Fibroblast of skin of back (primary cell): Measurements from ENCODE around the gene C1orf167. TPM values are rescaled to one million over a fixed set of nuclear protein-coding genes. Genes with fewer than 3 reads are reported as not detected.

Source experiments
- DNase-seq: peaks from one replicate; pipeline ENCODE4 v3.0.0-alpha.2; 2013
- polyA plus RNA-seq, 2 experiments: library from polyadenylated mRNA; unstranded; fragments of 120-200 nt; gene quantifications; one replicate each; pipeline ENCODE4 v1.2.1, GENCODE V29; 2013; ENCODE audit not compliant: insufficient read length in 2 of 2

C1orf167 gene
- not detected for polyA plus RNA-seq (2013, experiment 1 of 2; ENCODE audit: insufficient read length)
- 1.0 TPM for polyA plus RNA-seq (2013, experiment 2 of 2; ENCODE audit: insufficient read length)

GRCh38 chr1:11761988-11762406, at the start of gene C1orf167:
Gene C1orf167 (plus strand): TSS chr1:11762193. CDS start chr1:11764401, 2,208 bp downstream.
- DNase-seq, result no peak

- DNase-seq, result no peak
These were observed 49.7 kb upstream of the C1orf167 start for GRCh38 chr1:11712285-11712684.

GRCh38 chr1:11713095-11713494, 48.9 kb upstream of the C1orf167 start:
- DNase-seq, result no peak

DNA sequence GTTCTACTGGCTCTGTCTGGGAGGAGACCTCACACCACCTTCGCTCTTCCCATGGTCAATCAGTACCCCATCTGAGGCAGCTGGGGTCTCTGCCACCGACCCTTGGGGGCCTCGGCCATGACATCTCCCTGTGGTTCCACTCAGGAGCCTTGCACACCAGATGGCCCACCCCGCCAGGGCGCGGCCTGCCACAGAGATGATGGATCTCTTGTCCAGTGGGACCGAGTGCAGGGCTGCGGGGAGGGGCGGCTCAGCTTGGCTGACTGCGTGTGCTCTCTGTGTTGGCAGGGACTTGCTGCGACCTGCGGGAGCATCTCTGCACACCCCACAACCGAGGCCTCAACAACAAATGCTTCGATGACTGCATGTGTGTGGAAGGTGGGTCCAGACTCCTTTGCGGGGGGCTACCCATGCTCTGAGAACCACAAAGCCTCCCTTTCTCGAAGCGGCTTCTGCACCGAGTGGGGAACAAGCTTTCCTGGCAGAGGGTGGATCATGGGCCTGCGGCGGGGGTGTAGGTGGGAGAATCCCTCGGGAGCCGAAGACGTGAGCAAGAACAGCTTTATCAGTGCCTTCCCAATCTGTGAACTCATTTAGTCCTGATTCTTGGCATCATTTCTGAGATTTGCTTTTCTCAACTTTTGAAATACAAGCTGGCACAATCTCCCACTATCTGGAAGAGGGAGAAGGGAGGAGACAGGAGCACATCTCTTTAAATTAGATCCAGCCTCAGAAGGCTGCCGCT, 47.0 kb upstream of the C1orf167 start:
- no peak for DNase-seq

- DNase-seq, result peak; percentile 42
These were observed 42.5 kb upstream of the C1orf167 start for GRCh38 chr1:11719313-11720032.

GRCh38 chr1:11720033-11720376, 42.0 kb upstream of the C1orf167 start:
- no peak for DNase-seq

- no peak for DNase-seq
These were observed 41.5 kb upstream of the C1orf167 start for GRCh38 chr1:11720525-11720924.

DNA sequence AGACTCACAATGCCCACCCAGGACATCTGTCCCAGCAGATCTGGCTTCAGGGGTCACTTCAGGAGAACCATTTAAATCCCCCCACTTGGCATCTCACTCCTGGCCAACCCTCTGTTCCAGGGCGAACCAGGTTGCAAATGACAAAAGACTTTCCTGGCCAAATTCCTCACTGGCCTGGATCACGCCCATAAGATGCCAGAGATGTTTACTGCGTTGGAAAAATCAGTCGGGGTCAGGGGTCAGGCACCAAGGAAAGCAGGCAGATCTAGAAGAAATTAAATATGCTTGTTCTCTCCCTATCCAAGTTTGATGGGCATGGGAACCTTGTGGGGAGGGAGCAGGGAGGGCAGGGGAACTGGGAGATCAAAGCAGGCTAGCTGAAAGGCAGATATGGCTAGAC, 40.7 kb upstream of the C1orf167 start:
- DNase-seq, result no peak

DNA sequence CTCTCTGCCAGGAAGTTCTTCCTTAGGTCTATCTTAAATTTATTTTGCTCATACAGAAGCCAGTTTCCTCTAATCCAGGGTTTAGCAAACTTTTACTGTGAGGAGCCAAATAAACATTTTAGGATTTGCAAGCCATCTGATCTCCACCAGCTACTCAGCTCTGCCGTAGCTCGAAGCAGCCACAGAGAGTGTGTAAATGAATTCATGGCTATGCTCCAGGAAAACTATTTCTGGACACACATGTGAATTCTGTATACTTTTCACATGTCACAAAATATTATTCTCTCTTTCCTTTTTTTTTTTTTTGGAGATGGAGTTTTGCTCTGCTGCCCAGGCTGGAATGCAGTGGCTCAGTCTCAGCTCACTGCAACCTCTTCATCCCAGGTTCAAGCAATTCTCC, 39.5 kb upstream of the C1orf167 start:
- no peak for DNase-seq

DNA sequence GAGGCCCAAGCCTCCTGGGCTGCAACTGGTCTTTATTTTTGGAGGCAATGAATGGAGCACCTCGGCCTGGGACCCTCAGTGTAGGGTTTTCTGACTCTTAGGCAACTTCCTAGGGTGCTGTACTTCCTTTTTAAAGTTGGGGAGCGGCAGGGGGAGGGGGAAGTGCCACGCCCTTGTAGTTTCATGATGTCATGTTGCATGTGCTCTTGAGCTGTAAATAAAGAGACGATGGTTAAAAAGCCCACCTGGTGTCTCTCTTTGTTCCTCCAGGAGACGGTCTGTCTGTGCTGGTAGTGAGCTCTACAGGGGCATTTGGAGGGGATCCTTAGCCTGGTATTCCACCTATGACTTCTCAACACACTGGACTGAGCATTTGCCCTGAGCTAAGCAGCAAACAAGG, 36.4 kb upstream of the C1orf167 start:
- DNase-seq, result no peak

DNA sequence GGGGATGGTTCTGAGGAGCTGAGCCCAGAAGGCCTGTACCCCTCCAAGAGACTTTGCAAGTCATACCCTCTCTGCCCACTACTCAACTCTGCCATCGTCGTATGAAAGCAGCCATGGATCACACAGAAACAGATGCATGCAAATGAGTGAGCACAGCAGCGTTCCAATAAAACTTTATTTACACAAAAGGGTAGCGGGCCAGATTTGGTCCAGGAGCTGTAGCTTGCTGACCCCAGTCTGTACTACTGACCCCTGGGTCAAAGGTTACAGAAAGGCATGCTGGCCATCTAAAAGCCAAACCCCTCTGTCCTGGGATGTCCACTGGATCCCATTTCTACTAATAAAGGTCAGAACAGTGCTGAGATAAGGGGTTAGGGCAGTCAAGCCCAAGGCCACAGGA, 34.9 kb upstream of the C1orf167 start:
- DNase-seq, result no peak

DNA sequence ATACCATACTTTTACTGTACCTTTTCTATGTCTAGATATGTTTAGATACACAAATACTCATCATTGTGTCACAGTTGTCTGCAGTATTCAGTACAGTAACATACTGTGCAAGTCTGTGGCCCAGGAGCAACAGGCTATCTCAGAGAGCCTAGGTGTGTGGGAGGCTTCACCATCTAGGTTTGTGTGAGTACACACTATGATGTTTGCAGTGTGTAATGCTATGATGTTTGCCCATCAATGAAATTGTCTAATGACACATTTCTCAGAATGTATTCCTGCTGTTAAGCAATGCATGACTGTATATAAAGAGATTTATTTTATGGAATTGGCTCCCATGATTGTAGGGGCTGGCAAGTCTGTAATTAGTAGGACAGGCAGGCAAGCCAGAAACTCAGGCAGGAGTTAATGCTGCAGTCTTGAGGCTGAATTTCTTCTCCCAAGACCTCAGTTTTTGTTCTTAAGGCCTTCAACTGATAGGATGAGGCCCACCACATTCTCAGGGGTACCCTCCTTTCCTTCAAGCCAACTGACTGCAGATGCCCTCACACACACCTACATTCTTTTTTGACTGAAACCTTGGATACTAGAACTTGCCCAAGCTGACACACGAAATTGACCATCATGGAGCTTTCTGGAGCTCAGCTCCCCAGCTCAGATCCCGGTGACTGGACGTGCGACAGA, 33.7 kb upstream of the C1orf167 start:
- no peak for DNase-seq

- no peak for DNase-seq
These were observed 32.9 kb upstream of the C1orf167 start for GRCh38 chr1:11729155-11729497.

- DNase-seq, result no peak
These were observed 32.2 kb upstream of the C1orf167 start for GRCh38 chr1:11729498-11730428.

DNA sequence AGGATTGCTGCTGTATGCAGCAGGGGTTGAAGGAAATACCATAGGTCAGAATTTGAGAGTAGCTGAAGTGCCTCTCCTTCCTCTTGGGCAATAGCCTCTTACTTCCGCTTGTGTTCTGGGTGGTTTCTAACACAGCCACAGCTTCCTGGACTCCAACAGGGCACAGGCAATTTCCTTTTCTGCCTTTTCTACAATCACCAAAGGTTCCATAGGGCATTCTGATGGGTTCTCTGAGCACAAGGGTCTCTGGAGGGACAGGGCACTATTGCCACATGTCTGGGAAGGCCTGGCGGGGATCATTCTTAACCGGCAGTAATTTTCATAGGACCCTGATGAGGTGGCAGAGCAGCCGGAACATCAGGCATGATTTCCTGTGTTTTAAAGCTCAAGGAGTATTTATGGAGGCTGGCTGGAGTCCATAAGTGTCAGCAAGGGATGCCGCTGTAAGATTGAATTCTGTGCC, 31.5 kb upstream of the C1orf167 start:
- DNase-seq, result no peak

DNA sequence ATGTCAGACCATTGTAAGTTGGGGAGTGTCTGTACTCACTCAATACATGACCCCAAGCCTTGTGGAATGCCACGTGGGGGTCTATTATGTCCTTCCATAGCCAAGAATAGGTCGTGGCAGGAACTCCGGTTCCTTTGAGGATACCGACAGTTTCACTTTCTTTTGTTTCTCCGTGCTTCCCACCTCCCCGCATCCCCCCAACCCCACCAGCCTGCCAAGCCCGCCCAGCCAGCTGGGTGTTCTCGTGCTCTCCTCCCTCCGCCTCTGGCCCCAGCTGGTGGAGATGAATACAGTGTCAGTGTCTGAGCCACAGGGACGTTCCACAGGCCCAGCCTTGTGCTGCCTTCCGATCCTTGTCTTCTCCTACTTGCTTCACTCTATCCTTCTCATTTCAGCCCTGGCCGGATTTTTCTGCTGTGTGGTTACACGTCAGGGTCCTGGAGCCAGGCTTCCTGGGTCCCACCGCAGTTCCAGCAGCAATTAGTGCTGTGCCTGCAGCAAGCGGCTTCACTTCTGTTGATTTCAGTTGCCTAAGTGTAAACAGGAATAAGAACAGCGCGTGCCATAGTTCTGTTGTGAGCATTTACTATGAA, 30.2 kb upstream of the C1orf167 start:
- peak; percentile 58 for DNase-seq

GRCh38 chr1:11733306-11733705, 28.7 kb upstream of the C1orf167 start:
- DNase-seq, result no peak

DNA sequence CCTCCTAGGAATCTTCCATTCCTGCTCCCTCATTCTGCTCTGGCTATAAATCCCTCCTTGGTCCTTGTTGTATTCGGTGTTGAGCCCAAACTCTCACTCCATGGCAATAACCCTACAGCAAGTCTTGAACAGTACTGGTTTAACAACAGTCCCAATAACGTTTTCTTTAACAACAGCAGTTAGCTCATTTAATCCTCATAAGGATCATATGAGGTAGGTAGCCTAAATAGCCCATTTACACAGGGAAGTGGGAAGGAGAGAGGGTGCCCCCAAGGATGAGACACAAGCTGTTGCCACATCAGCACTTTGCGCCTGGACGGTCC, 26.5 kb upstream of the C1orf167 start:
- DNase-seq, result no peak

- peak; percentile 88 for DNase-seq
These were observed 25.9 kb upstream of the C1orf167 start, which contains the start of gene AGTRAP for GRCh38 chr1:11735854-11736745. Gene AGTRAP (plus strand): TSS chr1:11736136. CDS start chr1:11736209, 73 bp downstream.

DNA sequence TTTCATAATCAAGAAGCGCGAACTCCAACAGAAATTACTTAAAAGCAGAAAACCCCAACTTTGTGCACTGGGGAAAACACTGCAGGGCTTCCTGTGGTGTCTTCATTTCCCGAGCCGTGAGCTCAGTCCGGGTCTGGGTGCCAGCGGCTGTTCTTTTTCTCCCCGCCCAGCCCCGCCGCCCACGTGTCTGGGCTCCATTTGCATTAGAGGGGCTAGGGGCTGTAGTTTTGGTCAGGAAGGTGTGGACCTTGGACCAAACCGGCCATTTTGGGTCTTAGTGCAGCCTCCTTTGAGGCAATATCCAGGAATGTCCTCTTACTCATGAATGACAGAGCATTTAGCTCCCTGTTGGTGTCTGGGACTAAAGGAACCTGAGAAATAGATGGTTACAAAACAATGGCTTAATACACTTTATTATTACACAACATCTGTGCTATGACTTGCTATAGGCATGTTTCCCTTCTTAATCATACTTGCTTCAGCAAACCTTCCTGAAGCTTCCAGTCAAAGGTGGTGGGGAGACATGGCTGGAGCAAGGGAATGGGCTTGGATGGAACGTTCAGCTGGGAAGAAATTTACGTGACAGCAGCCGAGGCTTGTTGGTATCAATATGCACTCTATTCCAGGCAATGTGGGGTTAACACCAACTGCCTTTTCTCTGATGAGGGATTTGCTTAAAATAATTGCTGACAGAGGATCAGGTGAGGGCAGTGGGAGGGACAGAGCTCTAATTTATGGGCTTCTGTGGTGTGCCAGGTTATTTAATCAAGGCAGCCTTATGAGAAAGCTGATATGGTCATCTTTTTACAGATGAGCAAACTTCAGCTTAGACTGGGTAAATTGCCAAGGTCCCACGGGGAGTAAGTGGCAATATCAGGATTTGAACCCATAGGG, 25.0 kb upstream of the C1orf167 start:
- peak; percentile 57 for DNase-seq
